HG03025 (cell line): ENCODE measurements around the gene ZSCAN18.
"Not testable (repeated sequence)": the region's sequence is repeated elsewhere in the genome, so short reads cannot be mapped to it uniquely, and the experiment has no call there.

Source experiments
- ATAC-seq: cut with Tn5 transposase; IDR thresholded peaks from one replicate; pipeline ENCODE4 v1.9.1; 2021; ENCODE audit warnings: mild to moderate bottlenecking, moderate library complexity; ENCODE audit not compliant: unreplicated experiment, low FRiP score

ZSCAN18 gene, protein sequence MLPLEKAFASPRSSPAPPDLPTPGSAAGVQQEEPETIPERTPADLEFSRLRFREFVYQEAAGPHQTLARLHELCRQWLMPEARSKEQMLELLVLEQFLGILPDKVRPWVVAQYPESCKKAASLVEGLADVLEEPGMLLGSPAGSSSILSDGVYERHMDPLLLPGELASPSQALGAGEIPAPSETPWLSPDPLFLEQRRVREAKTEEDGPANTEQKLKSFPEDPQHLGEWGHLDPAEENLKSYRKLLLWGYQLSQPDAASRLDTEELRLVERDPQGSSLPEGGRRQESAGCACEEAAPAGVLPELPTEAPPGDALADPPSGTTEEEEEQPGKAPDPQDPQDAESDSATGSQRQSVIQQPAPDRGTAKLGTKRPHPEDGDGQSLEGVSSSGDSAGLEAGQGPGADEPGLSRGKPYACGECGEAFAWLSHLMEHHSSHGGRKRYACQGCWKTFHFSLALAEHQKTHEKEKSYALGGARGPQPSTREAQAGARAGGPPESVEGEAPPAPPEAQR

DNA sequence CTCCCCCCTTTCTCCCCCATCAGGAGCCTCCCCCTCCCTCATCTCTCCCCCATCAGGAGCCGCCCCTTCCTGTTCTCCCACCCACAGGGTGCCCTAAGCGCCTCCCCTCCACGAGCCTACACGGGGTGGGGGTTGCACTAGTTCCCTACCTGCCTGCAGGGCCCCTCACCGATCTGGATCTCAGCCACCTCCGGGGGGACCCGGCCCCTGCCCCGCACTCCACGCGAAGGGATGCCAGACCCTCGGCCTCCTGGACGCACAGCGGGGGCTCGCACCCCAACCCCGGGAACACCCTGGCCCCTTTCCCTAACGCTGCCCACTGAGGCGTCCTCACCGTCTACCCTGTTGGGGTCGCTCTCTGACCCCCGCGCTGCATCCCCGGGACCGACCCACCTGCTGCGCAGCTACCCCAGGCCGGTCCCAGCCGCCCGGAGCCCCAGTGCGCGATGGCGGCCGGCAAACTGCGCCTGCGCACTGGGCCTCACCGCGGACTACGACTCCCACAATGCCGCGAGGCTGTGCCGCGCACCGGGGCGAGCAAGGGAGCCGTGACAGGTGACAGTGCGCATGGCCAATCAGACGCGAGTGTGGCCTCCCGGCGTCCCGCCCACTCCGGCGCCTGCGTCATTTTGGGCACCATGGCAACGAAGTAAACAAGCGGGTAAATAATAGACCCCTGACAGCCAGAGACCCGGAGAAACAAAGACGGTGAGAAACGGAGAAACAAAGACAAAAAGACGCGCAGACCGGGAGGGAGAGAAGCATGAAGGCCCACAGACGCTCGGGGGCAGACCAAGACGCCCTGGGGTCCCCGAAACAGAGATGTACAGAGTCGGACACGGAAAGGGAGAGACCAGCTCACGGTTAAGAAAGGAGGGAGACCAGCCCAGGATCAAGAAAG is at the start of gene ZSCAN18:
Gene ZSCAN18, minus strand, starts transcription at position 451 of the 901 bp plus-strand sequence. CDS start 7,964 bp downstream, outside the sequence.
- ATAC-seq, result peak; percentile 55

DNA sequence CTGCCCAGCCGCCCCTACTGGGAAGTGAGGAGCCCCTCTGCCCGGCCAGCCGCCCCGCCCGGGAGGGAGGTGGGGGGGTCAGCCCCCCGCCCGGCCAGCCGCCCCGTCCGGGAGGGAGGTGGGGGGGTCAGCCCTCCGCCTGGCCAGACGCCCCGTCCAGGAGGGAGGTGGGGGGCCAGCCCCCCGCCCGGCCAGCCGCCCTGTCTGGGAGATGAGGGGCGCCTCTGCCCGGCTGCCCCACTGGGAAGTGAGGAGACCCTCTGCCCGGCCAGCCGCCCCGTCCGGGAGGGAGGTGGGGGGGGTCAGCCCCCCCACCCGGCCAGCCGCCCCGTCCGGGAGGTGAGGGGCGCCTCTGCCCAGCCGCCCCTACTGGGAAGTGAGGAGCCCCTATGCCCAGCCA is 49.4 kb upstream of the ZSCAN18 start:
- ATAC-seq, result not testable (repeated sequence)

GRCh38 chr19:58145849-58146248 is 47.8 kb upstream of the ZSCAN18 start:
- no peak for ATAC-seq

GRCh38 chr19:58134244-58134643 is 36.2 kb upstream of the ZSCAN18 start:
- ATAC-seq, result no peak

- no peak for ATAC-seq
Measured at GRCh38 chr19:58129284-58129683, 31.3 kb upstream of the ZSCAN18 start.

DNA sequence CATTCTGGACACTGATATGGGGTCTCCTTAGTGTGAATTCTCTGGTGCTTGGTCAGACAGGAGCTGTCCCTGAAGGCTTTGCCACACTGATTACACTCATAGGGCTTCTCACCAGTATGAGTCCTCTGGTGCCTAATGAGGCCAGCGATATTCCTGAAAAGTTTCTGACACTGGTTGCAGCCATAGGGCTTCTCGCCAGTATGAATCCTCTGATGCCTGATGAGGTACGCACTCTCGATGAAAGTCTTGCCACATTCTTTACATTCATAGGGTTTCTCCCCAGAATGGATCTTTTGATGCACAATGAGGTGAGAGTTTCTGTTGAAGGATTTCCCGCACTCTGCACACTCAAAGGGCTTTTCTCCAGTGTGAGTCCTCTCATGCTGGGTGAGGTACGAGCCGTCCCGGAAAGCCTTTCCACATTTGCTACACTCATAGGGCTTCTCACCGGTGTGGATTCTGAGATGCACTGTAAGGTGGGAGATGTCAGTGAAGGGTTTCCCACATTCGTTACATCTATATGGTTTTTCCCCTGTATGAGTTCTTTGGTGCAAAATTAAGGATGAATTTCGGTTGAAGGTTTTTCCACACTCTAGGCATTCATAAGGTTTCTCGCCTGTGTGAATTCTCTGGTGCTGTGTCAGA is 30.1 kb upstream of the ZSCAN18 start:
- no peak for ATAC-seq

DNA sequence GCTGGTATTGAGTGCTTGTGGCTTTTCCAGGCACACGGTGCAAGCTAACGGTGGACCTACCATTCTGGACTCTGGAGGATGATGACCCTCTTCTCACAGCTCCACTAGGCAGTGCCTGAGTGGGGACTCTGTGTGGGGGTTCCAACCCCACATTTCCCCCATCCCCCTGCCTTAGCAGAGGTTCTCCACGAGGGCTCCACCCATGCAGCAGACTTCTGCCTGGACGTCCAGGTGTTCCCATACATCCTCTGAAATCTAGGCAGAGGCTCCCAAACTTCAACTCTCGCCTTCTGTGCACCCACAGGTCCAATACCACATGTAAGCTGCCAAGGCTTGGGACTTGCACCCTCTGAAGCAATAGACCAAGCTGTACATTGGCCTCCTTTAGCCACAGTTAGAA is 25.3 kb upstream of the ZSCAN18 start:
- ATAC-seq, result no peak

GRCh38 chr19:58118979-58119733 is 21.1 kb upstream of the ZSCAN18 start:
- ATAC-seq, result no peak

- ATAC-seq, result no peak
Measured at GRCh38 chr19:58117841-58118575, 20.0 kb upstream of the ZSCAN18 start.

- ATAC-seq, result no peak
Measured at GRCh38 chr19:58108546-58108817, 10.5 kb upstream of the ZSCAN18 start.

GRCh38 chr19:58107778-58108545 is 9.9 kb upstream of the ZSCAN18 start:
- no peak for ATAC-seq

DNA sequence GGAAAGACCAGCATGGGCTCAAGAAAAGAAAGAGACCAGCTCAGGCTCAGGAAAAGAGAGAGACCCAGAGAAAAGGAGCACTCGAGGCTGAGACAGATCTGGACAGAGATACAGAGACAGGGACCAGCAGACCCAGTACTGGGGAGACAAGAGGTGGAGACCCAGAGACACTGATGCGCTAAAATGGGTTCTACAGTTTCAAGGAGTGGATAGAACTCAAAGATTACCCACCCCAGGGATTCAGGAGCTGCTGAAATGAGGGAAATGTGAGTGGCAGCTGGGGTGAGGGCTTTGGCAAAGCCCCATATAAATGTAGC is 609 bp upstream of the ZSCAN18 start:
- no peak for ATAC-seq

- ATAC-seq, result no peak
Measured at GRCh38 chr19:58097349-58097748, 682 bp downstream of the ZSCAN18 start.

GRCh38 chr19:58096884-58097283 is 1.1 kb downstream of the ZSCAN18 start:
- ATAC-seq, result no peak

GRCh38 chr19:58095328-58095727 is 2.7 kb downstream of the ZSCAN18 start:
- no peak for ATAC-seq

DNA sequence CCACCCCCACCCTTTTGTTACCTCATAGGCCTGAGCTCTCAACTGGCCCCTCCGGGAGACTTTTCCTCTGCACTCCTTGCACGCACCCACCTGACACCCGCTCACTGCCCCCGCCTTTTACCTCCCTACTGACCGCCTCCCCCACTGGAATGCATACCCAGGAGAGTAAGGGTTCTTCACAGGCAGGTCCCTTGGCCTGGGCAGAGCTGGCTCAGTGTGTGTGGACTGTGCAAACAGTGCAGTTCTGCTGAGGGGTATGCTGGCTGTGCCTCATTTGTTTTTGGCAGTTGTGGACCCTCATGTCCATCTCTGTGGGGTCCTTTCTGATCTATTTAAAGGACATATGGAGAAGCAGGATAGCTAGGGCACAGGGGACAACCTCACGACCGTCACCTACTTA is 5.0 kb downstream of the ZSCAN18 start:
- no peak for ATAC-seq

GRCh38 chr19:58091251-58091995 is 6.6 kb downstream of the ZSCAN18 start:
- ATAC-seq, result no peak

DNA sequence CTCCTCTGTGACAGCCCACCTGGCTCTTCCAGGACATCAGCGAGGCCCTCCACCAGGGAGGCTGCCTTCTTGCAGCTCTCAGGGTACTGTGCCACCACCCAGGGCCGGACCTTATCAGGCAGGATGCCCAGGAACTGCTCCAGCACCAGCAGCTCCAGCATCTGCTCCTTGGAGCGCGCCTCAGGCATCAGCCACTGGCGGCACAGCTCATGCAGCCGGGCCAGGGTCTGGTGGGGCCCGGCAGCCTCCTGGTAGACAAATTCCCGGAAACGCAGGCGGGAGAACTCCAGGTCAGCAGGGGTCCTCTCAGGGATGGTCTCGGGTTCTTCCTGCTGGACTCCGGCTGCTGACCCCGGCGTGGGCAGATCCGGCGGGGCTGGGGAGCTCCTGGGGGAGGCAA is 8.2 kb downstream of the ZSCAN18 start:
- no peak for ATAC-seq
